A549 (cell line): Measurements from ENCODE around the gene ZNF383. TPM values are rescaled to one million over a fixed set of nuclear protein-coding genes. Genes with fewer than 3 reads are reported as not detected.

ENCODE experiments used
- ATAC-seq, 2 experiments: fragments of 200-7000 bp in 1 of 2; fragments of >200 bp in 1 of 2; cut with Nextera tagmentation in 1 of 2; cut with Tn5 transposase in 1 of 2; 3 replicates each; pipeline versions ENCODE4 v1.8.0 to v1.9.1; 2018 to 2020; ENCODE audit warnings: mild to moderate bottlenecking in 1 of 2, moderate library complexity in 1 of 2
- CTCF ChIA-PET: fragments of 300-600 bp; sonication (Branson Sonifier 250); formaldehyde crosslinking; extraction: SDS; loops from one replicate; lab custom pipeline; 2021; ENCODE audit warnings: antibody characterized with exemption, inconsistent platforms; lab: Yijun Ruan, JAX
- POLR2A ChIA-PET: fragments of 350-600 bp; formaldehyde crosslinking; extraction: SDS; loops from one replicate; lab custom pipeline; 2021; ENCODE audit warnings: antibody characterized with exemption, inconsistent platforms; lab: Yijun Ruan, JAX
- DNase-seq, 2 experiments: peaks; one replicate each; pipeline versions ENCODE4 v3.0.0 to v3.0.0-alpha.2; 2011 to 2016; ENCODE audit warnings: low read depth in 1 of 2, low spot score in 1 of 2
- FAIRE-seq: peaks from 2 replicates; lab custom pipeline; 2011; peaks lifted over from hg19 to GRCh38; lab: Jason Lieb, UNC
- H3K27ac ChIP-seq, 2 experiments: fragments of >200 bp; sonication (Bioruptor Twin); formaldehyde crosslinking; 3 replicates each; pipeline ENCODE4 v1.5.1; 2016 to 2017
- H3K4me1 ChIP-seq: fragments of >200 bp; sonication (Bioruptor Twin); formaldehyde crosslinking; 3 replicates; pipeline ENCODE4 v1.6.1; 2016
- H3K4me2 ChIP-seq: fragments of >200 bp; sonication (Bioruptor Twin); formaldehyde crosslinking; 3 replicates; pipeline ENCODE4 v1.6.1; 2016
- H3K4me3 ChIP-seq: fragments of >200 bp; sonication (Bioruptor Twin); formaldehyde crosslinking; 3 replicates; pipeline ENCODE4 v1.5.1; 2016
- H3K9me3 ChIP-seq: fragments of >200 bp; sonication (Bioruptor Twin); formaldehyde crosslinking; 3 replicates; pipeline ENCODE4 v1.6.1; 2016
- ATOH8 ChIP-seq: fragments of 250-450 bp; sonication (Bioruptor Pico); IDR thresholded peaks from 2 replicates; pipeline ENCODE4 v1.5.0; 2020; ENCODE audit warnings: low read depth, mild to moderate bottlenecking, moderate library complexity
- BHLHE40 ChIP-seq: IDR thresholded peaks from 2 replicates; pipeline ENCODE4 v1.6.1; 2012; ENCODE audit warnings: low read depth, low read length, inconsistent platforms
- CBX2 ChIP-seq: fragments of 200-600 bp; sonication (generic); IDR thresholded peaks from 2 replicates; pipeline ENCODE4 v1.6.1; 2016; ENCODE audit warnings: low read depth, mild to moderate bottlenecking, borderline replicate concordance
- CTCF ChIP-seq: fragments of >200 bp; sonication (Bioruptor Twin); formaldehyde crosslinking; IDR thresholded peaks from 3 replicates; pipeline ENCODE4 v1.5.1; 2016
- ELK1 ChIP-seq: fragments of 150-350 bp; IDR thresholded peaks from 2 replicates; pipeline ENCODE4 v1.6.1; 2014; ENCODE audit warnings: low read depth, mild to moderate bottlenecking, low read length
- ESRRA ChIP-seq: fragments of 150-350 bp; IDR thresholded peaks from 2 replicates; pipeline ENCODE4 v1.6.1; 2014; ENCODE audit warnings: mild to moderate bottlenecking, low read length, borderline replicate concordance
- FOSB ChIP-seq: fragments of 250-450 bp; sonication (Bioruptor Pico); IDR thresholded peaks from 2 replicates; pipeline ENCODE4 v1.5.0; 2020; ENCODE audit warnings: mild to moderate bottlenecking, moderate library complexity
- FOSL2 ChIP-seq, 2 experiments: fragments of 450-650 bp in 1 of 2; fragments of >200 bp in 1 of 2; sonication (Bioruptor Twin) in 1 of 2; formaldehyde crosslinking; IDR thresholded peaks; 2 replicates each; pipeline versions ENCODE4 v1.5.0 to v1.6.1; 2016 to 2020; ENCODE audit warnings: mild to moderate bottlenecking in 1 of 2, moderate library complexity in 1 of 2
- GATA3 ChIP-seq: IDR thresholded peaks from 2 replicates; pipeline ENCODE4 v1.6.1; 2012; ENCODE audit warnings: borderline replicate concordance
- HEYL ChIP-seq: fragments of 250-450 bp; sonication (Bioruptor Pico); IDR thresholded peaks from 2 replicates; pipeline ENCODE4 v1.8.0; 2021; ENCODE audit warnings: mild to moderate bottlenecking, moderate library complexity
- HOXA7 ChIP-seq: fragments of 250-450 bp; sonication (Bioruptor Pico); IDR thresholded peaks from 2 replicates; pipeline ENCODE4 v1.5.0; 2020; ENCODE audit warnings: mild to moderate bottlenecking, moderate library complexity
- HOXB5 ChIP-seq: fragments of 250-450 bp; sonication (Bioruptor Pico); IDR thresholded peaks from 2 replicates; pipeline ENCODE4 v1.5.0; 2020; ENCODE audit warnings: mild to moderate bottlenecking, moderate library complexity
- JUNB ChIP-seq: fragments of >200 bp; sonication (Bioruptor Twin); formaldehyde crosslinking; IDR thresholded peaks from 2 replicates; pipeline ENCODE4 v1.6.1; 2016
- MAZ ChIP-seq: fragments of 150-350 bp; IDR thresholded peaks from 2 replicates; pipeline ENCODE4 v1.6.1; 2014; ENCODE audit warnings: antibody characterized with exemption, low read depth, low read length, borderline replicate concordance
- MYC ChIP-seq: IDR thresholded peaks from 2 replicates; pipeline ENCODE4 v1.6.1; 2012; ENCODE audit warnings: mild to moderate bottlenecking, inconsistent platforms, low read length, improper control_type of control experiment, borderline replicate concordance
- POLR2AphosphoS2 ChIP-seq: conservative IDR thresholded peaks from 2 replicates; pipeline ENCODE4 v1.6.1; 2012; ENCODE audit warnings: low read length, improper control_type of control experiment, inconsistent platforms
- SMC3 ChIP-seq: fragments of >200 bp; sonication (Bioruptor Twin); formaldehyde crosslinking; IDR thresholded peaks from 3 replicates; pipeline ENCODE4 v1.6.1; 2018; ENCODE audit warnings: inconsistent platforms
- USF2 ChIP-seq: fragments of 450-650 bp; IDR thresholded peaks from 2 replicates; pipeline ENCODE4 v1.6.1; 2014; ENCODE audit warnings: antibody characterized with exemption
- ZC3H11A ChIP-seq: fragments of 450-650 bp; IDR thresholded peaks from 2 replicates; pipeline ENCODE4 v1.6.1; 2014; ENCODE audit warnings: antibody characterized with exemption, mild to moderate bottlenecking
- WGBS: methylation state at CpG from one replicate; pipeline ENCODE4 v1.1.6; 2017; ENCODE audit errors: missing lambda C conversion rate; 5-methylcytosine and 5-hydroxymethylcytosine counted together
- polyA plus RNA-seq, 4 experiments: library from polyadenylated mRNA; depleted of rRNA in 3 of 4; stranded (reverse); fragments of >200 nt; fragmentation: RNase III in 1 of 4; extraction: RNeasy Plus Mini Kit Qiagen cat#74134 plus additional on column Dnase treatment in 1 of 4; gene quantifications; 2 replicates in 3 of 4; 3 replicates in 1 of 4; pipeline ENCODE4 v1.2.3, GENCODE V29; 2011 to 2017
- TF ChIP-seq, protein P1 (sequence below): IDR thresholded peaks from 2 replicates; pipeline ENCODE4 v1.6.1; 2012; ENCODE audit warnings: low read depth, borderline replicate concordance

Gene ZNF383
- polyA plus RNA-seq, 2 of the 4 experiments (the other 2 are of a cell fraction) = 6.9 to 13.1 TPM

DNA sequence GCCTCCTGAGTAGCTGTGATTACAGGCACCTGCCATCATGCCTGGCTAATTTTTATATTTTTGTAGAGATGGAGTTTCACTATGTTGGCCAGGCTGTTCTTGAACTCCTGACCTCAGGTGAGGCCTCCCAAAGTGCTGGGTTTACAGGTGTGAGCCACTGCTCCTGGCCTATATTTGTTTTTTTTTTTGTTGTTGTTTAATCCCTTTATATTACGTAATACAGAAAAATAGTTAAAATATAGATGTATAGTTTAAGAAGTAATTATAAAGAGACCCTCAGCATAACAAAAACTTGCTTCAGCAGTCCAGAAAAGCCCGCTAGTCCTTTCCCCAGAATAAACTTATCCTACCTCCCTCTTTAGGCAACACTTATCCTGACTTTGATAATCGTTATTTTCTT lies 2.4 kb downstream of the ZNF383 start:
- FAIRE-seq (no peak), DNase-seq (no peak), ATAC-seq (no peak)
- peaks cover 91% of the 10 kb centered on the region for H3K9me3 ChIP-seq
- H3K4me1 ChIP-seq = no peaks in the 10 kb centered on the region
- H3K4me3 ChIP-seq = no peak overlapping the region
- no peak for TF ChIP-seq CTCF
- no peak for TF ChIP-seq ESRRA
- no peak for TF ChIP-seq ZC3H11A
- TF ChIP-seq USF2 = no peak
- no peak for TF ChIP-seq MAZ
- no peak for TF ChIP-seq ELK1
- TF ChIP-seq GATA3 = no peak
- TF ChIP-seq, protein P1, sequence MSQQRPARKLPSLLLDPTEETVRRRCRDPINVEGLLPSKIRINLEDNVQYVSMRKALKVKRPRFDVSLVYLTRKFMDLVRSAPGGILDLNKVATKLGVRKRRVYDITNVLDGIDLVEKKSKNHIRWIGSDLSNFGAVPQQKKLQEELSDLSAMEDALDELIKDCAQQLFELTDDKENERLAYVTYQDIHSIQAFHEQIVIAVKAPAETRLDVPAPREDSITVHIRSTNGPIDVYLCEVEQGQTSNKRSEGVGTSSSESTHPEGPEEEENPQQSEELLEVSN = no peak
- no peak for TF ChIP-seq CBX2
- no peak for TF ChIP-seq MYC
- no peak for TF ChIP-seq SMC3
- no peak for TF ChIP-seq BHLHE40
- no peak for TF ChIP-seq POLR2AphosphoS2
- no peak for TF ChIP-seq FOSB (CRISPR knock-in tag)
- H3K4me2 ChIP-seq = no peak overlapping the region
- ChIA-PET POLR2A (interaction anchor here (0.6 kb wide), 1 partner anchor 49 kb away, joined by 3 read pairs; no protein-coding TSS in a partner anchor), CTCF (no interaction called here)
- 93% methylated on average over 3 of the region's 3 CpGs for WGBS
- H3K27ac ChIP-seq = no peak overlapping the region

GRCh38 chr19:37221136-37221535 lies 3.1 kb downstream of the ZNF383 start:
- Histone ChIP-seq H3K4me1 (no peaks in the 10 kb centered on the region), H3K27ac (no peak overlapping the region), H3K9me3 (peaks cover 91% of the 10 kb centered on the region), H3K4me2 (no peak overlapping the region), H3K4me3 (no peak overlapping the region)
- ATAC-seq (no peak), DNase-seq (no peak), FAIRE-seq (no peak)
- ChIA-PET CTCF (no interaction called here), POLR2A (no interaction called here)
- TF ChIP-seq JUNB = no peak
- no peak for TF ChIP-seq FOSL2 (IDR thresholded peaks at IDR 0.05)
- TF ChIP-seq FOSL2 (CRISPR knock-in tag; IDR thresholded peaks at IDR 0.05) = peak; percentile 20; the same call in 1 of the 2 replicates
- TF ChIP-seq ATOH8 (CRISPR knock-in tag) = no peak
- 86% methylated on average over 2 of the region's 2 CpGs for WGBS

GRCh38 chr19:37226248-37226647 lies 8.2 kb downstream of the ZNF383 start:
- no peak overlapping the region for H3K4me3 ChIP-seq
- ATAC-seq (no peak), FAIRE-seq (peak; percentile 76)
- CTCF ChIA-PET = no interaction called here
- TF ChIP-seq JUNB (no peak), FOSL2 (IDR thresholded peaks at IDR 0.05) (no peak), FOSL2 (CRISPR knock-in tag; IDR thresholded peaks at IDR 0.05) (no peak), HOXA7 (CRISPR knock-in tag) (no peak), HEYL (CRISPR knock-in tag) (no peak), HOXB5 (CRISPR knock-in tag) (no peak)
- TF ChIP-seq, all 56 proteins: peak for 0
- Histone ChIP-seq H3K9me3 (peaks cover 99% of the 10 kb centered on the region), H3K4me1 (no peaks in the 10 kb centered on the region), H3K27ac (no peak overlapping the region), H3K4me2 (no peak overlapping the region)
- WGBS = 91% methylated on average over 2 of the region's 2 CpGs
- POLR2A ChIA-PET = interaction anchor here (0.7 to 0.9 kb wide), 2 partner anchors 9 to 368 kb away, joined by 3 read pairs; partner anchors contain the start of gene ZNF571
- DNase-seq = peak in 1 of 2 experiments; percentile 35
